Measurements from ENCODE around the gene DNAJA4. TPM values are rescaled to one million over a fixed set of nuclear protein-coding genes. Genes with fewer than 3 reads are reported as not detected.

Gene DNAJA4
- total RNA-seq, result 18.0 TPM

DNA sequence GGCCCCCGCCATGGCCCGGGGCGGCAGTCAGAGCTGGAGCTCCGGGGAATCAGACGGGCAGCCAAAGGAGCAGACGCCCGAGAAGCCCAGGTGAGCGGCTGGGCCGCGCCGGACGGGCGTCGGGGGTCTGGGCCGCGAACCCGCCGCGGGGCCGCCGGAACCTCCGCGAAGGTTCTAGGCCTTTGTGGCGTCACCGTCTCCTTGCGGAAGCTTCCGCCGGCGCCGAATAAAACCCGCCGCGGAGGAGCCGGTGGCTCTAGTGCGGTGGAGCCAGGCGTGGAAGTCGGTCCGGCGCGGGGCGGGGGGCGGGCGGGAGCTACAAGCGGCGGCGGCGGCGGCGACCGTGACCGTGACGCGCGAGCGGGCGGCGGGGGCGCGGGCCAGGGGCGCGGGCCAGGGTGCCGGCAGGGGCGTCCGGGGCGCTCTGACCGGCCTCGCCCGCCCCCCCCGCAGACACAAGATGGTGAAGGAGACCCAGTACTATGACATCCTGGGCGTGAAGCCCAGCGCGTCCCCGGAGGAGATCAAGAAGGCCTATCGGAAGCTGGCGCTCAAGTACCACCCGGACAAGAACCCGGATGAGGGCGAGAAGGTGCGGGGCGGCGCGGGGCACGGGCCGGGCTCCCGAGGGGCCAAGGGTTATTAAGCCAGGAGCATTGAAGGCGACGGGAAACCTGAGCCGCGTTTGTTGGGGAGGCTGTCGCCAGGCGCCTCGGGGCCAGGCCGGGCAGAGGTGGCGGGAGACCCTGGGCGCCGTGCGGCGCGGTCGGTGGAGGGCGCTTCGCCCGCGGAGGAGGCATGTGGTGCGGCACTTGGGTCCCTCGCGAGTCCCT, at the start of gene DNAJA4:
DNAJA4 (plus strand) TSS at position 259 of the 833 bp plus-strand sequence; CDS start at position 461, 202 bp downstream.
- DNase-seq (ENCODE audit: low spot score) (peak; percentile 73), ATAC-seq (peak; percentile 70)
- intact Hi-C loops (cut with DNase I), result no loop called here

DNA sequence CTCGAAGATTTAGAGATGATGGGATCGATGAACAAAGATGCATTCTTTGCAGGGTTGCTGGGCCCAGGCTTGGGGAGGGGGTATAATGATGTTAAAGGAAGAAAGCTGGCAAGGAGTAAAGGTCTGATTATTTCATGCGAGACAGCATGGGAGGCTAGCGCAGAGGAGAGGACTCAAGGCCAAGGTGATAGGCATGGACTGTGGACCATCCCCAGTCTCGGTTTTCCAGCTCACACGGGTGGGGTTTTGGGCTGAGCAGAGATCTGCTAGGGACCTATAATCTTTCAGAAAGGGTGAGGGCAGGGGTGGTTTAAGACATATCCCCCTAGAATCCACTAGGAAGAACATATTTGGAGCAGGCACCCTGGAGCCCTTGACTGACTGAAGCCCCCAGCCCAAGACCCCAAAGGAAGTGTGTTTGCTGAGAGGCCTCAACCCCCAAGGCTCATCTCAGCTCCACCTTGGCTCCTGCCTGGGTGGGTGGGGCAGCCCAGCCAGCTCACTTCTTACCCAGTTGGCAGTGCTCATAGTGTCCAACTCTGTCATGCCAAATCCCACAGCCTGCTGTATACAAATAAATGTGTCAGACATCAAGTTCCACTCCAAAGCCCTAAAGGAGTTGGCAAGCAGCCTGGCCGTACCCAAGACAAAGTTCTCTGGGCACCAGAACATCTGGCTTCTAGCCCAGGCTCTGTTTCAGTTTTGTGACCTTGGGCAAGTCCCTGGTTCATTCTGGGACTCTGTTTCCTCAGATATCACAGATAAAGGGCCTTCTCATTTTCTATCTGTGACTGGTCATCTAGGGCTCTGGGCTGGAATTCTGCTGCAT, 47.9 kb upstream of the DNAJA4 start:
- DNase-seq (ENCODE audit: low spot score) (peak; percentile 55), ATAC-seq (peak; percentile 62)
- intact Hi-C loops (cut with DNase I), result no loop called here

GRCh38 chr15:78220713-78221112, 43.6 kb upstream of the DNAJA4 start:
- ATAC-seq, result no peak
- intact Hi-C loops (cut with DNase I), result no loop called here
- no peak for DNase-seq (ENCODE audit: low spot score)

GRCh38 chr15:78222745-78223395, 41.5 kb upstream of the DNAJA4 start:
- DNase-seq (ENCODE audit: low spot score), result no peak
- no peak for ATAC-seq
- intact Hi-C loops (cut with DNase I), result no loop called here

GRCh38 chr15:78223396-78224022, 40.9 kb upstream of the DNAJA4 start:
- intact Hi-C loops (cut with DNase I), result no loop called here
- DNase-seq (ENCODE audit: low spot score) (no peak), ATAC-seq (no peak)

GRCh38 chr15:78224023-78224411, 40.3 kb upstream of the DNAJA4 start:
- DNase-seq (ENCODE audit: low spot score) (no peak), ATAC-seq (no peak)
- intact Hi-C loops (cut with DNase I), result no loop called here

- intact Hi-C loops (cut with DNase I), result no loop called here
- DNase-seq (ENCODE audit: low spot score) (no peak), ATAC-seq (no peak)
Measured at GRCh38 chr15:78225783-78226541, 38.4 kb upstream of the DNAJA4 start.

- DNase-seq (ENCODE audit: low spot score) (peak; percentile 49), ATAC-seq (no peak)
- intact Hi-C loops (cut with DNase I), result no loop called here
Measured at GRCh38 chr15:78228356-78228996, 35.9 kb upstream of the DNAJA4 start.

- no peak for ATAC-seq
- peak; percentile 37 for DNase-seq (ENCODE audit: low spot score)
- intact Hi-C loops (cut with DNase I), result loop anchor here (10.0 kb wide), 1 partner anchor 115 kb away; no protein-coding TSS in a partner anchor
Measured at GRCh38 chr15:78229431-78230406, 34.6 kb upstream of the DNAJA4 start.

DNA sequence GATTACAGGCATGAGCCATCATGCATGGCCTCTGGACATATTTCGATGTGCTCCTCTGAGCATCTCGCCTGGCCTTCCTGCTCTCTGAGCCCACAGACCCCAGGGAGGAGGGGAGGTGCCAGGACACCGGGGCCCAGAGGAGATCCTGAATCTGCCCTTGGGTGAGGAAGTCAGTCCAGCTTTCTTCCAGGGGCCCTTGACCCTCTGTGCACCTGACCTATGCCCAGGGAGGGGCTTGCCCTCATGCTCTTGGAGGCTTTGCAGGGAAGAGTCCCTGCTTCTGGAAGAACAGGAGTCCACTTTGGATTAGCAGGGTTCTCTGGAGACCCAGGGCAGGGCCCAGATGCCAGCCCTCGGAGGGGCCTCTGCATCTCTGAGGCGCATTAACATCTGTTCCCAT, 31.4 kb upstream of the DNAJA4 start:
- intact Hi-C loops (cut with DNase I), result loop anchor here (10.0 kb wide), 1 partner anchor 118 kb away; no protein-coding TSS in a partner anchor
- DNase-seq (ENCODE audit: low spot score) (peak; percentile 38), ATAC-seq (no peak)

DNA sequence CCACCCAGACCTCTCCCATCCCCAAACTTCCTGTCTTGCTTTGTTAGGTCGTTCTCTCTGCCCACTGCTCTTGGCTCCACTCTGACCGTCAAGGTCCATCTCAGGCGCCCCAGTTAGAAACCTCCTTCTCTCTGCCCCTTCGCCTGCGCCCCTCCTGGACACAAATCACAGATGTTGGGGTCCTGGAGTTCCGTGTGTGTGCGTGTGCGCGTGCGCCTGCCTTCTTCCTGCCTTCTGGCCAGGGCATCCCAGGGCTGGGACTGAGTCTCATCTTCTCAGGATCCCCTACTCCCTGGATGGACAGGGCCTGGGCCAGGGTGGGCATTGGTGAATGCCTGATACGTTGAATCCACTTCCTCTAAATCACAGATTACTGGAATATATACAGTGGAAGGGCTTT, 30.9 kb upstream of the DNAJA4 start:
- DNase-seq (ENCODE audit: low spot score), result peak; percentile 45
- intact Hi-C loops (cut with DNase I), result loop anchor here (10.0 kb wide), 1 partner anchor 119 kb away; no protein-coding TSS in a partner anchor
- ATAC-seq, result no peak

GRCh38 chr15:78234515-78235040, 29.8 kb upstream of the DNAJA4 start, which contains the start of gene ACSBG1:
ACSBG1 (minus strand) TSS chr15:78234565; CDS start chr15:78234501, 64 bp downstream.
- intact Hi-C loops (cut with DNase I), result loop anchor here (10.0 kb wide), 1 partner anchor 120 kb away; no protein-coding TSS in a partner anchor
- peak; percentile 48 for ATAC-seq
- DNase-seq (ENCODE audit: low spot score), result peak; percentile 37

- peak; percentile 18 for DNase-seq (ENCODE audit: low spot score)
Measured at GRCh38 chr15:78236491-78236890, 27.9 kb upstream of the DNAJA4 start.

DNA sequence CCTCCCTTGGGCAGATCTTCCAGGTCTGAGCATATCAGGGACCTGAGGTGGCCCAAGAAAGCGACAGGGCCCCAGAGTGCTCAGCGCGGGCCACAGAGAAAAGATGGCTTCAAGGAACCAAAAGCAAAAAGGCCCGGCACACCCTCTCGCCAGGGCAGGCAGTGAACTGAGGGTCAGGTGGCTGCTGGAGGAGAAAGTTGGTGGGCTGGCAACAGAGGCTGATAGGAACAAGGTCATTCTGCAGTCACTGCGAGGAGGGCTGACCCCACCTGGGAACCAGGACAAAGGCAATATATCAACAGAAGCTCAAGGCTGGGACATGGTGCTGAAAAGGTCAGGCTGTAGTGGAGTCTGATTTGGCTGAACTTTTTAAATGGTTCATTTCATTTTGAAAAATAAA, 27.2 kb upstream of the DNAJA4 start:
- DNase-seq (ENCODE audit: low spot score) (peak; percentile 53), ATAC-seq (no peak)
- intact Hi-C loops (cut with DNase I), result loop anchor here (10.0 kb wide), 1 partner anchor 122 kb away; no protein-coding TSS in a partner anchor

More at GRCh38 chr15:78236491-78236890, 27.9 kb upstream of the DNAJA4 start:
- ATAC-seq, result no peak
- intact Hi-C loops (cut with DNase I), result loop anchor here (10.0 kb wide), 1 partner anchor 122 kb away; no protein-coding TSS in a partner anchor

DNA sequence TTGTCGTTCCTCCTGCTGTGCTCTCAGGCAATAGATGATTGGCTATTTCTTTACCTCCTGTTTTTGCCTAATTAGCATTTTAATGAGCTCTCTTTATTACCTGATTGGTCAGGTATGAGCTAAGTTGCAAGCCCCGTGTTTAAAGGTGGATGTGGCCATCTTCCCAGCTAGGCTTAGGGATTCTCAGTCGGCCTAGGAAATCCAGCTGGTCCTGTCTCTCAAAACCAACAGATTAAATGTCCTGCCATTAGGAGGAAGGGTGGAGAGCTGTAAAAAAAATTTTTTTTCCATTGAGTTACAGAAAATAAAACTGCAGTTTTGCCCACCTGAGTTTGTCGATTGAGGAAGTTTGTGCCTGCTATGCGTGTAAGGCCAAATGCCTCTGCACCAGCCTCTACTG, 24.6 kb upstream of the DNAJA4 start:
- DNase-seq (ENCODE audit: low spot score) (peak; percentile 4), ATAC-seq (no peak)

GRCh38 chr15:78241017-78241416, 23.3 kb upstream of the DNAJA4 start:
- ATAC-seq (peak; percentile 96), DNase-seq (ENCODE audit: low spot score) (peak; percentile 95)
- intact Hi-C loops (cut with DNase I), result no loop called here

More for the DNA sequence above, 24.6 kb upstream of the DNAJA4 start:
- intact Hi-C loops (cut with DNase I), result loop anchor here (2.0 to 10.0 kb wide), 2 partner anchors 59 to 125 kb away; no protein-coding TSS in a partner anchor

Data from sciatic nerve (tissue), 2 donors.